Naive thymus-derived CD4-positive, alpha-beta T cell (primary cell): ENCODE results near the gene JAG2. TPM values are rescaled to one million over a fixed set of nuclear protein-coding genes. Genes with fewer than 3 reads are reported as not detected.

Experiments
- ATAC-seq: fragments of 150-1000 bp; cut with Tn5 transposase; 2 replicates; pipeline ENCODE4 v1.10.0; 2021; ENCODE audit warnings: mild to moderate bottlenecking, moderate library complexity
- CTCF ChIA-PET: fragments of 350-600 bp; sonication (Branson Sonifier 250); formaldehyde crosslinking; loops from one replicate; lab custom pipeline; 2021; ENCODE audit warnings: antibody characterized with exemption; lab: Charles Lee
- POLR2A ChIA-PET: fragments of 350-600 bp; sonication (Branson Sonifier 250); formaldehyde crosslinking; loops from one replicate; lab custom pipeline; 2021; ENCODE audit warnings: antibody characterized with exemption, inconsistent platforms; lab: Charles Lee
- DNase-seq, 9 donors: peaks; one replicate each; pipeline versions ENCODE4 v3.0.0 to v3.0.0-alpha.2; 2020 to 2022; ENCODE audit warnings: mixed read lengths in 1 of 9
- H3K27ac ChIP-seq: one replicate; pipeline ENCODE4 v1.7.0; 2013; ENCODE audit warnings: mild to moderate bottlenecking, low read depth, low read length, moderate library complexity
- H3K27me3 ChIP-seq, 2 donors: one replicate each; pipeline ENCODE4 v1.7.0; 2013; ENCODE audit warnings: low read length in 2 of 2, mild to moderate bottlenecking in 2 of 2, moderate library complexity in 2 of 2; ENCODE audit not compliant: control insufficient read depth in 2 of 2, insufficient read depth in 2 of 2
- H3K36me3 ChIP-seq, 3 experiments: 1 replicate in 2 of 3; 2 replicates in 1 of 3; pipeline ENCODE4 v1.7.0; 2013; ENCODE audit warnings: low read length in 3 of 3, mild to moderate bottlenecking in 3 of 3, moderate library complexity in 1 of 3; ENCODE audit not compliant: insufficient read depth in 3 of 3, control insufficient read depth in 2 of 3
- H3K4me1 ChIP-seq, 2 donors: one replicate each; pipeline ENCODE4 v1.7.0; 2013; ENCODE audit warnings: low read length in 2 of 2, mild to moderate bottlenecking in 2 of 2, moderate library complexity in 1 of 2; ENCODE audit not compliant: control insufficient read depth in 2 of 2, insufficient read depth in 2 of 2
- H3K4me3 ChIP-seq: 2 replicates; pipeline ENCODE4 v1.7.0; 2013; ENCODE audit warnings: mild to moderate bottlenecking, low read length
- H3K9me3 ChIP-seq, 3 experiments: 1 replicate in 2 of 3; 2 replicates in 1 of 3; pipeline ENCODE4 v1.7.0; 2013; ENCODE audit warnings: low read length in 3 of 3; ENCODE audit not compliant: control insufficient read depth in 2 of 3
- H3K27ac Mint-ChIP-seq, 9 donors: one replicate each; pipeline ENCODE4 v1.8.0; 2020 to 2022; ENCODE audit warnings: mixed read lengths in 9 of 9, mild to moderate bottlenecking in 8 of 9, moderate library complexity in 5 of 9, inconsistent platforms in 2 of 9
- H3K27me3 Mint-ChIP-seq, 5 donors: one replicate each; pipeline ENCODE4 v1.8.0; 2021 to 2022; ENCODE audit warnings: mixed read lengths in 5 of 5, mild to moderate bottlenecking in 1 of 5
- H3K36me3 Mint-ChIP-seq, 5 donors: one replicate each; pipeline ENCODE4 v1.8.0; 2020 to 2022; ENCODE audit warnings: mixed read lengths in 5 of 5, mild to moderate bottlenecking in 3 of 5, inconsistent platforms in 1 of 5
- H3K4me1 Mint-ChIP-seq, 7 donors: one replicate each; pipeline ENCODE4 v1.8.0; 2020 to 2022; ENCODE audit warnings: mixed read lengths in 7 of 7, mild to moderate bottlenecking in 3 of 7, inconsistent platforms in 1 of 7
- H3K4me3 Mint-ChIP-seq, 10 donors: one replicate each; pipeline ENCODE4 v1.8.0; 2020 to 2022; ENCODE audit warnings: mild to moderate bottlenecking in 10 of 10, mixed read lengths in 10 of 10, moderate library complexity in 6 of 10, inconsistent platforms in 2 of 10
- H3K9me3 Mint-ChIP-seq, 11 donors: one replicate each; pipeline ENCODE4 v1.8.0; 2020 to 2022; ENCODE audit warnings: mixed read lengths in 11 of 11, mild to moderate bottlenecking in 4 of 11, inconsistent platforms in 1 of 11, moderate library complexity in 1 of 11
- intact Hi-C, 2 donors: fragments of 100-400 bp; cut with micrococcal nuclease; formaldehyde crosslinking; loops; one replicate each; pipeline ENCODE4 v1.15.1; 2023
- polyA plus RNA-seq, 2 donors: library from polyadenylated mRNA; unstranded; fragments of 300-500 nt; fragmentation: Illumina TruSeq; gene quantifications; one replicate each; pipeline ENCODE4 v1.2.3, GENCODE V29; 2021
- total RNA-seq, 6 experiments: library from RNA in 5 of 6; stranded (reverse) in 5 of 6; gene quantifications; 1 replicate in 5 of 6; 2 replicates in 1 of 6; pipeline ENCODE4 v1.2.3 and lab custom pipeline; 2021 to 2026

Gene JAG2
- total and polyA plus RNA-seq, 7 experiments from 2014 or later = 0.21 to 5.7 (median 1.3) TPM; not detected in 1

DNA sequence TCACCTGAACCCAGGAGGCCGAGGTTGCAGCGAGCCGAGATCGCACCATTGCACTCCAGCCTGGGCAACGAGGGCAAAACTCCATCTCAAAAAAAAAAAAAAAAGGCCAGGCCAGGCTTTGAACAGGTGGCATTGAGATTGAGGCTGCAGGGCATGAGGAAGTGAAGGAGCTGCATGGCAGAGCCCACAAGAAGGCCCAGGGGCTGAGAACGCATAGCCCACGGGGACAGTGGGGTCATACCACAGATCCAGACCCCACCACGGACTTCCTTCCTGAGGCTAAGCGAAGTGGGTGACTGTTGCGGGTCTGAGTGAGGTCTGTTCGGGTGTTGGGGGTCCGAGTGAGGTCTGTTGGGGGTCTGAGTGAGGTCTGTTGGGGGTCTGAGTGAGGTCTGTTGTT is 7.8 kb downstream of the JAG2 start:
- no peaks in the 10 kb centered on the region for H3K36me3 Mint-ChIP-seq
- no peaks in the 10 kb centered on the region for H3K9me3 Mint-ChIP-seq
- Histone ChIP-seq H3K4me3 (no peak overlapping the region), H3K9me3 (no peaks in the 10 kb centered on the region), H3K4me1 (no peaks in the 10 kb centered on the region), H3K27ac (no peak overlapping the region), H3K27me3 (no peaks in the 10 kb centered on the region), H3K36me3 (no peaks in the 10 kb centered on the region)
- ChIA-PET CTCF (interaction anchor here (0.7 kb wide), 1 partner anchor 12 kb away, joined by 3 read pairs; no protein-coding TSS in a partner anchor), POLR2A (no interaction called here)
- no peaks in the 10 kb centered on the region for H3K4me1 Mint-ChIP-seq
- no peak for ATAC-seq
- H3K4me3 Mint-ChIP-seq = no peak overlapping the region
- H3K27me3 Mint-ChIP-seq = no peaks in the 10 kb centered on the region
- no peak overlapping the region for H3K27ac Mint-ChIP-seq
- no peak for DNase-seq
- intact Hi-C loops = no loop called here

DNA sequence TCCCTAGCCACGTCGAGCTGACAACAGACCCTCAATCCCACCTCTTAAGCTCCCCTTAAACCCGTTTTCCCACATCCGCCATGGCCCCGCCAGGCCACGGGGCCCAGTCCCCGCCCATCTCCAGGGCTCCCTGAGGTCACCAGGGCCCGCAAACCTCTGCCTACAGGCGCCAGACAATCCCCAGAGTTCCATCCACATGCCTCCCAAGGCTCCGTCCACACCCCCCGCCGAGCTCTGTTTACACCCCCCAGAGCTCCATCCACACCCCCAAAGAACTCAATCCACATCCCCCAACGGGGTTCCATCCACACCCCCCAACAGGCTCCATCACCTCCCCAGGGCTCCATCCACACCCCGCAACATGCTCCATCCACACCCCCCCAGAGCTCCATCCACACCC is 9.2 kb downstream of the JAG2 start:
- intact Hi-C loops = no loop called here
- Histone ChIP-seq H3K27ac (no peak overlapping the region), H3K9me3 (no peaks in the 10 kb centered on the region), H3K4me1 (no peaks in the 10 kb centered on the region), H3K4me3 (no peak overlapping the region), H3K36me3 (no peaks in the 10 kb centered on the region), H3K27me3 (no peaks in the 10 kb centered on the region)
- H3K4me3 Mint-ChIP-seq = no peak overlapping the region
- H3K36me3 Mint-ChIP-seq = no peaks in the 10 kb centered on the region
- no peaks in the 10 kb centered on the region for H3K4me1 Mint-ChIP-seq
- ChIA-PET POLR2A (no interaction called here), CTCF (interaction anchor here (0.6 to 0.7 kb wide), 2 partner anchors 15 to 193 kb away, joined by 5 read pairs; no protein-coding TSS in a partner anchor)
- no peak for DNase-seq
- no peak for ATAC-seq
- H3K27ac Mint-ChIP-seq = no peak overlapping the region
- H3K27me3 Mint-ChIP-seq = no peaks in the 10 kb centered on the region
- H3K9me3 Mint-ChIP-seq = no peaks in the 10 kb centered on the region

DNA sequence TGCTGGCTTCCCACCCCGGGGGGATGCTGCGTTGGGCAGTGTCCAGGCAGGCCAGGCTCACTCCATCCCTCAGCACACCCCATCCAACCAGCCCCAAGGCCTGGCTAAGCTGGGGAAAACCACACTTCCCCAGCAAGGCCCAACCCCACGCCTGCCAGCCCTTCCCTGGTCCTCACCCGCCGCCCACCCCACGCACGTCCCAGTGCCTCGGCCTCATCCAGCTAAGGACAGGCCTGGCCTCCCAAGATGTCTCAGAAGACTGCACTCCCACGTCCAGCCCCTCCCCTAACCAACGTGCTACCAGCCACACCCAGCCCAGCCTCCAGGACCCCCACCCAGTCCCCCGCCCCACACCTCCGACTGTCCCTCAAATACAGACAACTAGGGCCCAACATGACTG is 9.8 kb downstream of the JAG2 start:
- H3K27ac ChIP-seq = no peak overlapping the region
- H3K36me3 Mint-ChIP-seq = no peaks in the 10 kb centered on the region
- H3K9me3 Mint-ChIP-seq = no peaks in the 10 kb centered on the region
- no peaks in the 10 kb centered on the region for H3K27me3 ChIP-seq
- intact Hi-C loops = no loop called here
- H3K4me3 Mint-ChIP-seq = no peak overlapping the region
- ATAC-seq = no peak
- no peaks in the 10 kb centered on the region for H3K36me3 ChIP-seq
- no peak for DNase-seq
- H3K4me3 ChIP-seq = no peak overlapping the region
- no peak overlapping the region for H3K27ac Mint-ChIP-seq
- no peaks in the 10 kb centered on the region for H3K9me3 ChIP-seq
- POLR2A ChIA-PET = no interaction called here
- H3K4me1 ChIP-seq = no peaks in the 10 kb centered on the region
- CTCF ChIA-PET = interaction anchor here (0.6 to 0.7 kb wide), 2 partner anchors 16 to 193 kb away, joined by 5 read pairs; no protein-coding TSS in a partner anchor
- H3K4me1 Mint-ChIP-seq = no peaks in the 10 kb centered on the region
- H3K27me3 Mint-ChIP-seq = no peaks in the 10 kb centered on the region

DNA sequence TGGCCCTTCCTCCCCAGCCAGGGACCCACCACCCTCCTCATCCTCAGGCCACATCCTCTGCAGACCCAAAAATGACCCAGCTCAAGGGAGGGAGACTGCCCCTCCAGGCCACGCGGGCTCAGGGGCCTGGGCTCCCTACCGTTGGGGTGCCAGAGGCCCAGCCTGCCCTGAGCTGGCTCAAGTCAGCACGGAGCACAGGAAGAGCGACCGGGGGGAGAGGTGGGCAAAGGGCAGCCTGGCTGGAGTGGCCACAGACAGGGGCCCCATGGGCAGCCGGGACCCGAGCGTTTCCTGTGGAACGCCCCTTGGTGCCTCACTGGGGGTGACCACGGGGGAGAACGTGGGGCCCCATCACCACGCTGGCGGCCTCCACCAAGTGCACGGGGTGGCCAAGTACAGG is 10.7 kb downstream of the JAG2 start:
- ChIA-PET CTCF (no interaction called here), POLR2A (no interaction called here)
- Mint-ChIP-seq H3K27me3 (no peaks in the 10 kb centered on the region), H3K9me3 (no peaks in the 10 kb centered on the region), H3K4me1 (no peaks in the 10 kb centered on the region), H3K27ac (no peak overlapping the region), H3K36me3 (no peaks in the 10 kb centered on the region), H3K4me3 (no peak overlapping the region)
- Histone ChIP-seq H3K4me3 (no peak overlapping the region), H3K27me3 (no peaks in the 10 kb centered on the region), H3K27ac (no peak overlapping the region), H3K4me1 (no peaks in the 10 kb centered on the region), H3K36me3 (no peaks in the 10 kb centered on the region), H3K9me3 (no peaks in the 10 kb centered on the region)
- intact Hi-C loops = no loop called here
- ATAC-seq (no peak), DNase-seq (no peak)

DNA sequence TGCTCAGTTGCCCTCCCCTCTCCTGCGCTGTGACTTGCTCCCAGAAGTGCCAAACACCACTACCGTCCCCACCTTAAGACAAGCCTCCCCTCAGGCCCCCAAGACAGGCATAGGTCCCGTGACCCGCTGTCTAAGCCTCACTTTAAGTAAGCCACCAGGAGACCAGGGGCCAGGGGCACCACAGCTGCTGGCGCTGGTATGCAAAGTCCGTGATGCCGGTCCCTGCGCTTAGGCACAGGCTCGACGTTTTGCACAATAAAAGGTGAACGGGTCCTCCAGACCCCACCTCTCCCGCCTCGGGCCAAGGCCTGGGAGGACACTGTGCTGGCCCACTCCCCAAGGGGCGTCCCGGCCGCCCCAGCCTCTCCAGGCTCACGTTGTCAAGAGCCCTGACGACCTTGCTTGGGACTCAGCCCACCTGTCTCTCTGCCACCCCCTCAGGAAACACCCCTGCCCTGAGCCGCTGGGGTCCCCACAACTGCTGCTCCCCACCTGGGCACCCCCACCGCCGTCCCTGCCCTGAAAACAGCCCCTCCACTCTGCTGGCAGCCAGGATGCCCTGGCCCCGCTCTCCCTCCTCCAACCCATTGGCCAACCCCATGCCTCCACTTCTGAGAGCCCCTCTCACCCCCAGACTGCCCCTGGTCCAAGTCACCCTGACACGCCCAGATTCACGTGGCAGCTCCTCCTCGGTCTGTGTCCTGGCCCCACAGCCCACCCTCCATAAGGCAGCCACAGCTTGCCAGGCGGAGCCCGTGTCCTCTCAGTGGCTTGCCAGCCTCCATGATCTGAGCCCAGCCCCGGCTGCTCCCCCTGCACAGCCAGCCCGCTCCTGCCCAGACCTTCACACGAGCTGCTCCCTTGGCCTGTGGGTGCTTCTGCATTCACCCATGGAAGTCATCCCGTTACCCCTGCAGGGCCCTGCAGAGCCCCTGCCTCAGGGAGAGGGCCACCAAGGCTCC is 11.9 kb downstream of the JAG2 start:
- no peaks in the 10 kb centered on the region for H3K9me3 Mint-ChIP-seq
- ATAC-seq (no peak), DNase-seq (no peak)
- H3K27ac ChIP-seq = no peak overlapping the region
- no peaks in the 10 kb centered on the region for H3K4me1 Mint-ChIP-seq
- CTCF ChIA-PET = no interaction called here
- no peak overlapping the region for H3K27ac Mint-ChIP-seq
- no peaks in the 10 kb centered on the region for H3K27me3 ChIP-seq
- H3K27me3 Mint-ChIP-seq = no peaks in the 10 kb centered on the region
- POLR2A ChIA-PET = no interaction called here
- H3K4me3 Mint-ChIP-seq = no peak overlapping the region
- H3K4me3 ChIP-seq = no peak overlapping the region
- no peaks in the 10 kb centered on the region for H3K36me3 Mint-ChIP-seq
- intact Hi-C loops = no loop called here
- H3K9me3 ChIP-seq = no peaks in the 10 kb centered on the region
- no peaks in the 10 kb centered on the region for H3K36me3 ChIP-seq
- no peaks in the 10 kb centered on the region for H3K4me1 ChIP-seq

DNA sequence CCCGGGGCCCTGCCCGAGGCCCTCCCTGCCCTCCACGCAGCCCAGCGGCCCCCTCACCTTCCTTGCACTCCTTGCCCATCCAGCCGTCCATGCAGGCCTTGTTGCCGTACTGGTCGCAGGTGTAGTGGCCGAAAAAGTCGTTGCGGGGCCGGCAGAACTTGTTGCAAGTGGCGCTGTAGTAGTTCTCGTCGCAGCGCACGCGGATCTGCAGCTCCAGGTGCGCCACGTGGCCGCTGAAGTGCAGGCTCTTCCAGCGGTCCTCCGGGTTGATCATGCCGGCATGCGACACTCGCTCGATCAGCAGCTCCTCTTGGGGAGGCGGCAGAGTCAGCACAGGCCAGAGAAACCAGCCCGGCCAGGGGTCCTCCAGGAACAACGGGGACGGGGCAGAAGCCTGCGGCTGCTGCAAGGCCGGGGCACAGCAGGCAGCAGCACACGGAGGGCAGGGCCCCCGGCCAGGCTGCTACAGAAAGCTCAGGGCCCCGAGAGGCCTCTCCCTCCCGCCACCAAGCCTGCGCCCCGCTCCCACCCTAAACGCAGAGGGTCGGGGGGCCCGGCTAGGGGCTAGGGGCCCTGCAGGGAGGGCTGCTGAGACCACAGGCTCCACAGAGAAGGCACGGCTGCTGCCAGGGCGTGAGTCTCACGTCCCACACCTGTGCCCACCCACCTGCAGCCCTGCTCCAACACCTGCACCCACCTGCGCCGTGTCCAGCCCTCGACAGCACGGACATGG is 12.7 kb downstream of the JAG2 start:
- H3K27ac Mint-ChIP-seq = no peak overlapping the region
- H3K9me3 Mint-ChIP-seq = no peaks in the 10 kb centered on the region
- Histone ChIP-seq H3K4me1 (no peaks in the 10 kb centered on the region), H3K9me3 (no peaks in the 10 kb centered on the region), H3K4me3 (no peak overlapping the region), H3K27ac (no peak overlapping the region), H3K36me3 (no peaks in the 10 kb centered on the region), H3K27me3 (no peaks in the 10 kb centered on the region)
- no peak overlapping the region for H3K4me3 Mint-ChIP-seq
- peak in 1 of 9 donors; percentile 6 for DNase-seq
- ATAC-seq = no peak
- POLR2A ChIA-PET = no interaction called here
- CTCF ChIA-PET = no interaction called here
- H3K27me3 Mint-ChIP-seq = no peaks in the 10 kb centered on the region
- no peaks in the 10 kb centered on the region for H3K36me3 Mint-ChIP-seq
- intact Hi-C loops = no loop called here
- no peaks in the 10 kb centered on the region for H3K4me1 Mint-ChIP-seq
